ENCODE data around the gene ACKR2.
A peak's percentile ranks its signal among the peaks of the same experiment; 100 is the strongest.
"Not testable (repeated sequence)": the region's sequence is repeated elsewhere in the genome, so short reads cannot be mapped to it uniquely, and the experiment has no call there.

Gene ACKR2

GRCh38 chr3:42876940-42877720, 67.9 kb downstream of the ACKR2 start:
- no peak for ATAC-seq

DNA sequence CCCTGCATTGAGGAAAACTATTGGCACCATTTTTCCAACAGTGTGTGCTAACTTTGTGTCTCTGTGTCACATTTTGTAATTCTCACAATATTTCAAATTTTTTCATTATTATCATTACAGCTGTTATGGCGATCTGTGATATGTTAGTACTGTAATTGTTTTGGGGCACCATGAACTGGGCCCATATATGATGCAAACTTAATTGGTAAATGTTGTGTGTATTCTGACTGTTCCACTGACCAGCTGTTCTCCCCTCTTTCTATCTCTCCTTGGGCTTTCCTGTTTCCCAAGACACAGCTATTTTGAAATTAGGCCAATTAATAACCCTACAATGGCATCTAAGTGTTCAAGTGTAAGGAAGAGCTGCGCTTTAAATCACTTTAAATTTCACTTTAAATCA, 68.6 kb downstream of the ACKR2 start:
- no peaks in the 10 kb centered on the region for H3K9me3 Mint-ChIP-seq
- H3K4me3 Mint-ChIP-seq, result no peak overlapping the region
- DNase-seq (ENCODE audit: low spot score in 2 of 2) (no peak), ATAC-seq (no peak)
- H3K36me3 Mint-ChIP-seq, result peaks cover 4% of the 10 kb centered on the region
- H3K4me1 Mint-ChIP-seq, result peaks cover 10% of the 10 kb centered on the region
- H3K27ac Mint-ChIP-seq, result no peak overlapping the region

More at GRCh38 chr3:42876940-42877720, 67.9 kb downstream of the ACKR2 start:
- DNase-seq (ENCODE audit: low spot score in 2 of 2), result no peak
- Mint-ChIP-seq H3K4me1 (peaks cover 10% of the 10 kb centered on the region), H3K27ac (no peak overlapping the region), H3K9me3 (no peaks in the 10 kb centered on the region), H3K4me3 (no peak overlapping the region), H3K36me3 (peaks cover 4% of the 10 kb centered on the region)

DNA sequence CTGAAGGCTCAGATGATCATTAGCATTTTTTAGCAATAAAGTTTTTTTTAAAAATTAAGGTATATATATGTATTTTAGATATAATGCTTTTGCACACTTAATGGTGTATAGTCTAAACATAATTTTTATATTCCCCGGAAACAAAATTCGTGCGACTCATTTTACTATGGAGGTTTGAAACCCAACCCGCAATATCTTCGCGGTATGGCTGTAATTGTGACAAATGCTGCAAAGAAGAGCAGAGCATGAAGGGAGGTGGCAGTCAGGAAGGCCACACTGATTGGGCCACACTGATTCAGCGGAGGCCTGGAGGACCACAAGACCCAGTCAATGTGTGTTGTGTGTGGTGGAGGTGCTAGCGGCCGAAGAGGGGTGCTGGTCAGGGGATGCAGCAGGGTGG, 70.9 kb downstream of the ACKR2 start:
- ATAC-seq (no peak), DNase-seq (ENCODE audit: low spot score in 2 of 2) (no peak)
- H3K4me1 Mint-ChIP-seq, result peaks cover 10% of the 10 kb centered on the region
- H3K9me3 Mint-ChIP-seq, result no peaks in the 10 kb centered on the region
- H3K4me3 Mint-ChIP-seq, result peak overlapping the region; percentile 84
- peak overlapping the region; percentile 93 for H3K27ac Mint-ChIP-seq
- H3K36me3 Mint-ChIP-seq, result peaks cover 4% of the 10 kb centered on the region

GRCh38 chr3:42880601-42881451, 71.6 kb downstream of the ACKR2 start:
- ATAC-seq (peak; percentile 99), DNase-seq (ENCODE audit: low spot score in 2 of 2) (peak; percentile 78 to 90)
- peaks cover 10% of the 10 kb centered on the region for H3K4me1 Mint-ChIP-seq
- peaks cover 4% of the 10 kb centered on the region for H3K36me3 Mint-ChIP-seq
- H3K27ac Mint-ChIP-seq, result peak overlapping the region; percentile 93
- no peaks in the 10 kb centered on the region for H3K9me3 Mint-ChIP-seq
- peak overlapping the region; percentile 84 for H3K4me3 Mint-ChIP-seq

- H3K36me3 Mint-ChIP-seq; H3K9me3 Mint-ChIP-seq; ATAC-seq; H3K27ac Mint-ChIP-seq; DNase-seq (ENCODE audit: low spot score in 2 of 2); H3K4me3 Mint-ChIP-seq; H3K4me1 Mint-ChIP-seq: not testable (repeated sequence)
These were observed 74.1 kb downstream of the ACKR2 start for GRCh38 chr3:42883251-42883930.

DNA sequence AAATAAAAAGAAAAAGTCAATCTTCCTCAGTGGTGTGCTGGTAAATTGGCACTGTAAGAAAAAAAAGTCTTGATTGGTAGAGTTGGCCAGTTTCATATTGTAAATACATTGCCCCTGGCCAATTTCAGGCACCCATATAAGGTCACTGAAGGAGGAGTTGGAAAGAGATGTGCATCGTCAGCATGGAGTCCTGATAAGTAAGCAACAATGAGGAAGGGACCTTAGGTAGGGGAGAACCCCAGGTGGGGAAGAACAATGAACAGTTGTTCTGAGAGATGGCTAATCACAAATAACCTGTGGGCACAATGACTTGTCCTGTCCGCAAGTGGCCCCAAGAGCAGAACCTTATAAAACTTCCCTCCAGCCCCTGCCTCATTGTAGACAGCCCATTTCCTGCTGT, 75.1 kb downstream of the ACKR2 start:
- no peak overlapping the region for H3K27ac Mint-ChIP-seq
- no peak for ATAC-seq
- no peak overlapping the region for H3K4me3 Mint-ChIP-seq
- peaks cover 10% of the 10 kb centered on the region for H3K4me1 Mint-ChIP-seq
- no peaks in the 10 kb centered on the region for H3K9me3 Mint-ChIP-seq
- peaks cover 4% of the 10 kb centered on the region for H3K36me3 Mint-ChIP-seq
- no peak for DNase-seq (ENCODE audit: low spot score in 2 of 2)

DNA sequence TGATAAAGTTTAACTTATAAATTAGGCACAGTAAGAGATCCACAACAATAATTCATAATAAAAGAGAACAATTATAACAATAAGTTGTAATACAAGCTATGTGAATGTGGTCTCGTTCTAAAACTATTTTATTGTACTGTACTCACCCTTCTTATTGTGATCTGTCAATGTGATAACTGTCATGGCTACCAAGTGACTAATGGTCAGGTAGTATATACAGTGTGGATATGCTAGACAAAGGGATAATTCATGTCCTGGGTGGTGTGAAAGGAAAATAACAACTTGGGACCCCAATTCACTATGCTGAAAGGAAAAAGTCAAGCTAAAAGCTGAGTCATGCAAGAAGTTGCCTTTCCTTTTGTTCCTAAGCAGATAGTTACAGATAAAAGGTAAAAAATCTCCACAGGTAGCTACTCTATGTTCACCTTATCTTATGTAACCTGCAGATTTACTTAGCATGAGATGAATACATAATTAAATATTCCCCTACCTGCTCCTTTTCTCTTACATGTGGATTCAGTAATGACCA, 77.1 kb downstream of the ACKR2 start:
- Mint-ChIP-seq H3K36me3 (no peaks in the 10 kb centered on the region), H3K4me3 (no peak overlapping the region), H3K9me3 (no peaks in the 10 kb centered on the region), H3K27ac (no peak overlapping the region), H3K4me1 (peaks cover 4% of the 10 kb centered on the region)
- ATAC-seq, result no peak
- no peak for DNase-seq (ENCODE audit: low spot score in 2 of 2)

GRCh38 chr3:42887084-42887483, 77.8 kb downstream of the ACKR2 start:
- Mint-ChIP-seq H3K4me1 (no peaks in the 10 kb centered on the region), H3K4me3 (no peak overlapping the region), H3K27ac (no peak overlapping the region), H3K36me3 (no peaks in the 10 kb centered on the region), H3K9me3 (no peaks in the 10 kb centered on the region)
- no peak for DNase-seq (ENCODE audit: low spot score in 2 of 2)
- ATAC-seq, result no peak

DNA sequence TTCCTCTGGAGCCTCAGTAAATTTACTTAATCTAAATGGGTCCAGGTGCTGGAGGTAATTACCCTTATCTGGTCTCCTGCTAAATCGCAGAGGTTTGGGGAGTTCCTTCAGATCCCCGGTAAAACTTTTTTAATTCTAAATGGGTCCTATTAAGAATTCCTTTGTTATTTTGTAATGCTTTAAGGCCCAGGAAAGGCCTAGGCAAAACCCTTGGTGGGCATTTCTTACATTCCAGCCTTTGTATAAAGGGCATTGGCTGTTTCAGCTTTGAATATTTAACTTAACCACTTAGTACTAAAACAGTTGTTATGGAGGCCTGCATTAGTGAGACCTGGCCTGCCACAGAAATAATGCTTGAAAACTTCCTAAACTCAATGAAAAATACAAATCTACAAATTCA, 81.8 kb downstream of the ACKR2 start:
- ATAC-seq, result no peak
- H3K9me3 Mint-ChIP-seq, result no peaks in the 10 kb centered on the region
- H3K4me1 Mint-ChIP-seq, result no peaks in the 10 kb centered on the region
- DNase-seq (ENCODE audit: low spot score in 2 of 2), result no peak
- no peak overlapping the region for H3K27ac Mint-ChIP-seq
- no peak overlapping the region for H3K4me3 Mint-ChIP-seq
- no peaks in the 10 kb centered on the region for H3K36me3 Mint-ChIP-seq

- H3K36me3 Mint-ChIP-seq, result no peaks in the 10 kb centered on the region
- H3K4me1 Mint-ChIP-seq, result no peaks in the 10 kb centered on the region
- ATAC-seq, result no peak
- DNase-seq (ENCODE audit: low spot score in 2 of 2), result no peak
- H3K9me3 Mint-ChIP-seq, result no peaks in the 10 kb centered on the region
- no peak overlapping the region for H3K27ac Mint-ChIP-seq
- H3K4me3 Mint-ChIP-seq, result no peak overlapping the region
These were observed 82.9 kb downstream of the ACKR2 start for GRCh38 chr3:42892169-42892568.

DNA sequence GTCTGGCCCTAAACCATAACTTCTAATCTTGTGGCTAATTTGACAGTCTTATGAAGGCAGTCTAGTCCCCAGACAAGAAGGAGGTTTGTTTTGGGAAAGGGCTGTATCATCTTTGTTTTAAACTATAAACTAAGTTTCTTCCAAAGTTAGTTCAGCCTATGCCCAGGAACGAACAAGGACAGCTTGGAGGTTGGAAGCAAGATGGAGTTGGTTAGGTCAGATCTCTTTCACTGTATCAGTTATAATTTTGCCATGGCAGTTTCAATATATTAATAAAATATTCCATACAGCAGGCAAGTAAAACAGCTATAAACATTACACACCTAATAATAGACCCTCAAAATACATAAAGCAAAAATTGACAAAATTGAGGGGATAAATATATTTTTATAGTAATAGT, 83.6 kb downstream of the ACKR2 start:
- Mint-ChIP-seq H3K27ac (no peak overlapping the region), H3K4me1 (no peaks in the 10 kb centered on the region), H3K4me3 (no peak overlapping the region), H3K9me3 (no peaks in the 10 kb centered on the region), H3K36me3 (no peaks in the 10 kb centered on the region)
- ATAC-seq, result no peak
- DNase-seq (ENCODE audit: low spot score in 2 of 2), result no peak

GRCh38 chr3:42894698-42895579, 85.7 kb downstream of the ACKR2 start:
- Mint-ChIP-seq H3K4me3 (no peak overlapping the region), H3K36me3 (no peaks in the 10 kb centered on the region), H3K4me1 (no peaks in the 10 kb centered on the region), H3K9me3 (no peaks in the 10 kb centered on the region), H3K27ac (no peak overlapping the region)
- DNase-seq (ENCODE audit: low spot score in 2 of 2), result no peak
- ATAC-seq, result no peak

GRCh38 chr3:42895580-42895868, 86.3 kb downstream of the ACKR2 start:
- no peaks in the 10 kb centered on the region for H3K4me1 Mint-ChIP-seq
- no peak overlapping the region for H3K4me3 Mint-ChIP-seq
- ATAC-seq, result no peak
- no peak for DNase-seq (ENCODE audit: low spot score in 2 of 2)
- no peaks in the 10 kb centered on the region for H3K9me3 Mint-ChIP-seq
- H3K36me3 Mint-ChIP-seq, result no peaks in the 10 kb centered on the region
- no peak overlapping the region for H3K27ac Mint-ChIP-seq

GRCh38 chr3:42898896-42899675, 89.8 kb downstream of the ACKR2 start:
- Mint-ChIP-seq H3K4me1 (no peaks in the 10 kb centered on the region), H3K9me3 (peaks cover 4% of the 10 kb centered on the region), H3K36me3 (no peaks in the 10 kb centered on the region), H3K27ac (no peak overlapping the region), H3K4me3 (no peak overlapping the region)
- ATAC-seq (no peak), DNase-seq (ENCODE audit: low spot score in 2 of 2) (no peak)

Measured in stimulated activated effector memory CD8-positive, alpha-beta T cell treated with anti-CD3 and anti-CD28 coated beads, Interleukin-12 subunit alpha, Interleukin-12 subunit beta, amount 100 ng/mL, for 72 hours (primary cell).